ENCODE data around the gene SNAP91. TPM values are rescaled to one million over a fixed set of nuclear protein-coding genes. Genes with fewer than 3 reads are reported as not detected.

The SNAP91 gene
- total RNA-seq, 1 experiment from 2014 or later, result 0.70 TPM

DNA sequence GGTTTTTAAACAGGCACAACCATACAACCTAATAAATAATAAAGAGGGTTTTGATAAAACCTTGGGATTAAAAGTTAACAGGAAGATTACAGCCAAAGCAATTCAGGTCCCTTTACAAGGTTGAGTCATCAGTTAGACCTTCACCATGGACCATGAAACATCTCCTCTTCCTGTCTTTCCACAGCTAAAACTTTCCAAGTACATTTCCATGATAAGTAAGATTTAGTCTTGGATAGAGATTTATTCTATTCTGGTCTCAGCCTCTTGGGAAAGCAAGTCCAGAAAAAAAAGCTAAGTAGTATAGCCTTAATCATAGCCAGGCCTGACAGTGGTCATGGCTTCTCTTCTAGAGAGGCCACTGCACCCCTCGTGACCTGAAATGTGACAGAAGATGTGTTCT, 199.5 kb downstream of the SNAP91 start:
- Mint-ChIP-seq H3K36me3 (no peaks in the 10 kb centered on the region), H3K4me3 (no peak overlapping the region), H3K9me3 (no peaks in the 10 kb centered on the region), H3K27me3 (ENCODE audit: low read depth) (peaks cover 3% of the 10 kb centered on the region; the same call in 1 of the 2 replicates), H3K27ac (no peak overlapping the region), H3K4me1 (peaks cover 20% of the 10 kb centered on the region)
- TF ChIP-seq IRF2 (CRISPR knock-in tag; IDR thresholded peaks at IDR 0.05; ENCODE audit: borderline replicate concordance, low read depth), result no peak
- TF ChIP-seq NR2C2 (CRISPR knock-in tag; IDR thresholded peaks at IDR 0.05), result no peak
- CTCF ChIA-PET, result no interaction called here
- ATAC-seq (no peak), DNase-seq (ENCODE audit: low spot score) (no peak)
- POLR2A ChIA-PET, result no interaction called here

DNA sequence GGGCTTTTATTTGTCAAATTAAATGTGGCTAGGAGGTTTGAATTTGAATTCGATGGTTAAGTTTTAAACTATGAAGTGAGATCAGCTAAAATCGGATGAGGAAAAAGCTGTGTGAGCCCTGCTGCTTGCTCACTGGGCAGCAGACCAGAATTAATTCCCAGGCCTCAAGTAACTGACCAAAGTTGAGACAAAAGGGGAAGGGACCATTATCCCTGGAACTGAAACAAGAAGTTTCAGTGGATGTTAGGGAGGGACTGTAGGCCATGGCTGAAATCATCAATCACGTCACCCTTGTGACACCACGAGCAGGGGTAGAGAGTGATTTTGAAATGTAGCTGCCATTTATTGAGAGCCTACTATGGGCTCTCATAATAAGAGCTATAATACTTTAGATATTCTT, 203.5 kb downstream of the SNAP91 start:
- H3K27me3 Mint-ChIP-seq (ENCODE audit: low read depth), result no peaks in the 10 kb centered on the region
- ATAC-seq (no peak), DNase-seq (ENCODE audit: low spot score) (no peak)
- no peaks in the 10 kb centered on the region for H3K36me3 Mint-ChIP-seq
- ChIA-PET CTCF (interaction anchor here (1.7 to 2.0 kb wide), 2 partner anchors 31 to 87 kb away, joined by 4 to 5 read pairs; no protein-coding TSS in a partner anchor), POLR2A (no interaction called here)
- H3K9me3 Mint-ChIP-seq, result no peaks in the 10 kb centered on the region
- H3K4me3 Mint-ChIP-seq, result no peak overlapping the region
- no peaks in the 10 kb centered on the region for H3K4me1 Mint-ChIP-seq
- TF ChIP-seq JAZF1 (CRISPR knock-in tag; IDR thresholded peaks at IDR 0.05) (no peak), SOX15 (CRISPR knock-in tag; IDR thresholded peaks at IDR 0.05) (no peak), ZNF138 (CRISPR knock-in tag; conservative IDR thresholded peaks at IDR 0.05) (no peak)
- H3K27ac Mint-ChIP-seq, result no peak overlapping the region

Other genes with a start within 250 kb of the SNAP91 start
- gene PRSS35, start 196.6 kb downstream of the SNAP91 start, total RNA-seq (2021), result 2.7 to 6.7 TPM (median 3.1 TPM) in 3 replicates
- 0.66 to 2.2 TPM (median 2.1 TPM) in 3 replicates for gene RIPPLY2, start 144.3 kb upstream of the SNAP91 start, total RNA-seq (2021)
- gene CYB5R4, start 150.6 kb upstream of the SNAP91 start, total RNA-seq (2021), result 12.4 to 16.2 TPM (median 12.5 TPM) in 3 replicates